Spleen (tissue), 7 donors: ENCODE data around the gene WDR82.

Experiments
- POLR2A ChIP-seq, 3 donors: fragments of 450-650 bp; IDR thresholded peaks; one replicate each; pipeline ENCODE4 v1.5.1; 2017; ENCODE audit warnings: antibody characterized with exemption in 3 of 3, mild to moderate bottlenecking in 1 of 3
- POLR2AphosphoS5 ChIP-seq, 3 donors: sonication (generic); formaldehyde crosslinking; IDR thresholded peaks; one replicate each; pipeline ENCODE4 v1.5.1; 2017; ENCODE audit warnings: antibody characterized with exemption in 3 of 3
- TF ChIP-seq, protein P1 (sequence below), 11 experiments: fragments of 200-600 bp in 7 of 11; fragments of 450-650 bp in 4 of 11; sonication (generic) in 4 of 11; IDR thresholded peaks in 8 of 11; conservative IDR thresholded peaks in 3 of 11; 1 replicate in 7 of 11; 2 replicates in 4 of 11; pipeline versions ENCODE4 v1.4.0 to v1.8.0; 2016 to 2021; ENCODE audit warnings: antibody characterized with exemption in 11 of 11, inconsistent platforms in 4 of 11, mild to moderate bottlenecking in 1 of 11
- donor health status: DM: no; HTN: no; CAD: no; lungs with moderate emphysema.
- donor health status: DM: no; HTN: no; CAD: no.
- donor health status: DM: no; HTN: no; CAD: no.

DNA sequence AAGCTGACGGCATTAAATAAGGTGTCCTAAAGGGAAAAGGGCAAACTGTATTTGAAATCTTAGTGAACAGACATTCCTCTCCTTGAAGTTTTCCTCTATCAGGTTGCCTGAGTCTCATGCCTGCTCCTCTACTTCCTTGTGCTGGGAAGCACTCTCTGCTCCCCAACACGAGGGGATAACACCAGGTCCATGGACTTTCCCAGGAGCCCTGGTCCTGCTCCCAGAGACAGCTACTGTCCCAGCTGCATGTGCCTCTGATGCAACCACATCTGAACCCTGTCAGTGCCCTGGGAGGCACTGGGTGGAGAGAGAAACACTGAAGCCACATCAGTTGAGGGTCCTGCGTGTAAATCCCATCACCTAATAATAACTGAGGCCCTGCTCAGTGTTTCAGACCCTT, 60.4 kb downstream of the WDR82 start:
- TF ChIP-seq, protein P1, sequence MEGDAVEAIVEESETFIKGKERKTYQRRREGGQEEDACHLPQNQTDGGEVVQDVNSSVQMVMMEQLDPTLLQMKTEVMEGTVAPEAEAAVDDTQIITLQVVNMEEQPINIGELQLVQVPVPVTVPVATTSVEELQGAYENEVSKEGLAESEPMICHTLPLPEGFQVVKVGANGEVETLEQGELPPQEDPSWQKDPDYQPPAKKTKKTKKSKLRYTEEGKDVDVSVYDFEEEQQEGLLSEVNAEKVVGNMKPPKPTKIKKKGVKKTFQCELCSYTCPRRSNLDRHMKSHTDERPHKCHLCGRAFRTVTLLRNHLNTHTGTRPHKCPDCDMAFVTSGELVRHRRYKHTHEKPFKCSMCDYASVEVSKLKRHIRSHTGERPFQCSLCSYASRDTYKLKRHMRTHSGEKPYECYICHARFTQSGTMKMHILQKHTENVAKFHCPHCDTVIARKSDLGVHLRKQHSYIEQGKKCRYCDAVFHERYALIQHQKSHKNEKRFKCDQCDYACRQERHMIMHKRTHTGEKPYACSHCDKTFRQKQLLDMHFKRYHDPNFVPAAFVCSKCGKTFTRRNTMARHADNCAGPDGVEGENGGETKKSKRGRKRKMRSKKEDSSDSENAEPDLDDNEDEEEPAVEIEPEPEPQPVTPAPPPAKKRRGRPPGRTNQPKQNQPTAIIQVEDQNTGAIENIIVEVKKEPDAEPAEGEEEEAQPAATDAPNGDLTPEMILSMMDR (IDR thresholded peaks at IDR 0.05 in 8 of 11, conservative IDR thresholded peaks at IDR 0.05 in 3 of 11), result no peak
- TF ChIP-seq POLR2AphosphoS5 (IDR thresholded peaks at IDR 0.05) (no peak), POLR2A (IDR thresholded peaks at IDR 0.05) (no peak)
